IPS-15b (cell line): ENCODE results near the gene SPIRE1.

Source experiments
- H3K27me3 ChIP-seq: one replicate; pipeline ENCODE4 v1.6.1; 2013; ENCODE audit warnings: low read length; ENCODE audit not compliant: control insufficient read depth, insufficient read depth
- H3K36me3 ChIP-seq: one replicate; pipeline ENCODE4 v1.6.1; 2013; ENCODE audit warnings: low read length; ENCODE audit not compliant: control insufficient read depth, insufficient read depth
- H3K4me1 ChIP-seq: one replicate; pipeline ENCODE4 v1.6.1; 2013; ENCODE audit warnings: mild to moderate bottlenecking, low read length; ENCODE audit not compliant: control insufficient read depth, insufficient read depth
- H3K4me3 ChIP-seq: one replicate; pipeline ENCODE4 v1.5.1; 2013; ENCODE audit warnings: low read depth, low read length
- H3K9ac ChIP-seq: one replicate; pipeline ENCODE4 v1.6.1; 2013; ENCODE audit warnings: low read depth, mild to moderate bottlenecking, low read length
- H3K9me3 ChIP-seq: one replicate; pipeline ENCODE4 v1.6.1; 2013; ENCODE audit warnings: mild to moderate bottlenecking, low read length; ENCODE audit not compliant: control insufficient read depth, insufficient read depth

Gene SPIRE1

DNA sequence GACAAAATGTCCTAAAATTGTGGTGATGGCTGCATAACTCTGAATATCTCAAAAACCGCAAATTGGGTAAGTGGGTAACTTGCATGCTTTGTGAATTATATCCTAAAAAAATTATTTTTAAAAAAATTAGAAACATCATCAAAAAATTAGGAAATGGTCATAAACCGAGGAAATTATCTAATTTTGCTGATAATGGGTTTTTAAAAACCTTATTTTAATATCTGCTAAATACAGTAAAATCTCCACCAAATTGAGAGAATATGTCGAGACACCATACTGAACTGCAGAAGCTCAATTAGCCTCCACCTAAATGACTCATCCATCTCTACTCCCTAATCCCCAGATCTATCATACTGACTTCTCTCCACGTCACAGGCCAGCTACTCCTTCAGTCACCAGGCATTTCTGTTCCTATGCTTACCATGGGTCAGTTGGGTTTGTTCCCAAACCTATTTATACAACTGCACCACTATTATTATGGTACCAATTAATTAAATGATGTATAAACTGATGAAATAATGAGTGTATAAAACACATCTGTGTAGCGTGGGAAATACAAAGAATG lies 36.1 kb downstream of the SPIRE1 start:
- H3K9ac ChIP-seq, result no peak overlapping the region
- no peaks in the 10 kb centered on the region for H3K9me3 ChIP-seq
- no peaks in the 10 kb centered on the region for H3K36me3 ChIP-seq
- H3K4me1 ChIP-seq, result no peaks in the 10 kb centered on the region
- H3K27me3 ChIP-seq, result no peaks in the 10 kb centered on the region
- H3K4me3 ChIP-seq, result no peak overlapping the region

DNA sequence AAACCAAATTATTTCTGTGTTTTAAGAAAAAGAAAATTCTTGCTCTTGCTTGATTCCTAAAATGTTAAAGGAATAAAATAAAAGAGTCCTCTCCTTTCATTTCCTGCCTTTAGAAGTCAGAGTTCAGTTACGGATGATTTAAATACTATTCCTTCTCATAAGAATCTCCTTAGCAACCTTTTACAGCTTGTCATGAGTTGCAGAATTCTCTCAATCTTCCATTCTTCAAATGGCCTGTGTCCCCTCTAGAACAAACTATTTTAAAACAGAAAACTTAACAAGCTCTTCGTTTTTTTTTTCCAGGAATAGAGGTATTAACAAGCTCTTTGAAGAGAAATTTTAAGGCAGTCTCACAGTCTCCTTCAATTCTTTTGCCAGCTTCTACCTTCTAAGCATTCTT lies 42.2 kb downstream of the SPIRE1 start:
- no peaks in the 10 kb centered on the region for H3K36me3 ChIP-seq
- H3K9me3 ChIP-seq, result no peaks in the 10 kb centered on the region
- H3K4me3 ChIP-seq, result no peak overlapping the region
- H3K4me1 ChIP-seq, result peaks cover 4% of the 10 kb centered on the region
- H3K9ac ChIP-seq, result no peak overlapping the region
- no peaks in the 10 kb centered on the region for H3K27me3 ChIP-seq

DNA sequence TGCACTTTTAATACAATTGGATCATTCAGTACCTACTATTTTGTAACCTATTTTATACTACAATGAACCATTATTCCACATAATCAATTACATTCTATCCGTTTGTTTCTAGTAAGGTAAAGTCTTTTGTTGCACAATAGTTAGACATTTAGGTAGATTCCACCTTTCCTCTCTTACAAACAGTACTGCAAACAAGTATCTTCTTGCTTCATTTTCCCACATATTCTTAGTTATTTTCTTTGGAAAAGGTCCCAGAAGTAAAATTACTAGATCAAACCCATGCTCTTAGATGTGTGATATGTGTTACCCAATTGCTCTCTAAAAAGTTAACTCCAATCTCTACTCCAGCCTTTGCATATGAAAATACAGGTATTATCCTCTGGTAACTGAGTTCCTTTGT lies 49.6 kb downstream of the SPIRE1 start:
- Histone ChIP-seq H3K27me3 (no peaks in the 10 kb centered on the region), H3K36me3 (no peaks in the 10 kb centered on the region), H3K9me3 (no peaks in the 10 kb centered on the region), H3K4me3 (no peak overlapping the region), H3K9ac (no peak overlapping the region), H3K4me1 (peaks cover 7% of the 10 kb centered on the region)

DNA sequence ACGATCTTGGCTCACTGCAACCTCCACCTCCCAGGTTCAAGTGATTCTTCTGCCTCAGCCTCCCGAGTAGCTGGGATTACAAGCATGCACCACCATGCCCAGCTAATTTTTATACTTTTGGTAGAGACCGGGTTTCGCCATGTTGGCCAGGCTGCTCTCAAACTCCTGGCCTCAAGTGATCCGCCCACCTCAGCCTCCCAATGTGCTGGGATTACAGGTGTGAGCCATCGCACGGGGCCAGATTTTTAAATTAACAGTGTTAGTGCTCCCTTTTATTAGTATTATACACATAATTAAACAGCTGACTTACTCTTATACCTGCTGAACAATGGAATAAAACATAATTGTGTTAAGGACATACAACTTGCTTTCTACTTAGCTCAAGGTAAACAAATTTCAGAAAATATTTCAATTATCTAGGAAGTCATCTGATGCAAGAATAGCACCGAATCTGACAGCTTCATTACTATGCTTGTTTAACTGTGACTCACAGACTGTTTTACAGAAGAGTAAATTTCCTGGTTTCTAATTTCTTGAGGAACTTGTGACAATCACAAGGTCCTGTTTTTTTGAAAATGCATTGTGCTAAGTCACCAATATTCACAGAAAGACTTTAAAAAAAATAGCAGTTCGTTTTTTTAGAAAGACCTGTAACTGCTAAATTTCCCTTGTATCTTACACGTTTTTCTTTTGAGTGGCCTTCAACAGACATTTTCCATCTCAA lies 51.2 kb downstream of the SPIRE1 start:
- H3K4me1 ChIP-seq, result peaks cover 7% of the 10 kb centered on the region
- no peak overlapping the region for H3K9ac ChIP-seq
- no peaks in the 10 kb centered on the region for H3K27me3 ChIP-seq
- H3K9me3 ChIP-seq, result no peaks in the 10 kb centered on the region
- H3K36me3 ChIP-seq, result no peaks in the 10 kb centered on the region
- no peak overlapping the region for H3K4me3 ChIP-seq

DNA sequence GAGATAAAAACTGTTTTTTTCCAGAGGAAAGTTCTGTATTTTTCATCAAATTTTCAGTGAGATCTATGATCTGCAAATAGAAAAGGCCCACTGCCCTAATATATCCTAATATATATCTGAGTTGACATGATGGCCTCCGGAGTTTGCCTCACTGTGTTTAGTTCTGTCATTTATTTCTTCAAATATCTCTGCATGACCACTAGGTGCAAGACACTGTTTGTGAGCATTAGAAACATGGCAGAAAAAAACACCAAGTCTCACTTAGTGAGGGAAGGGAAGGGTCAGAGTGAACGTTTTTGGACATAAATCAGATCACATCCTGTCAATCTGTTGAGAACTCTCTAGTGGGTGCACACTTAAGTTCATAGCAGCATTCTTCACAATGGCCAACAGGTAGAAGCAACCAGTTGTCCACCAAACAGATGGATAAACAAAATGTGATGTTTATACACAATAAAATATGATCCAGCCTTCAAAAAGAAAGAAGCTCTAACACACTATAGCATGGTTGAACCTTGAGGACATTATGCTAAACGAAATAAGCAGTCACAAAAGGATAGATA lies 53.4 kb downstream of the SPIRE1 start:
- Histone ChIP-seq H3K9me3 (no peaks in the 10 kb centered on the region), H3K27me3 (no peaks in the 10 kb centered on the region), H3K4me3 (no peak overlapping the region), H3K36me3 (no peaks in the 10 kb centered on the region), H3K4me1 (peaks cover 2% of the 10 kb centered on the region), H3K9ac (no peak overlapping the region)

DNA sequence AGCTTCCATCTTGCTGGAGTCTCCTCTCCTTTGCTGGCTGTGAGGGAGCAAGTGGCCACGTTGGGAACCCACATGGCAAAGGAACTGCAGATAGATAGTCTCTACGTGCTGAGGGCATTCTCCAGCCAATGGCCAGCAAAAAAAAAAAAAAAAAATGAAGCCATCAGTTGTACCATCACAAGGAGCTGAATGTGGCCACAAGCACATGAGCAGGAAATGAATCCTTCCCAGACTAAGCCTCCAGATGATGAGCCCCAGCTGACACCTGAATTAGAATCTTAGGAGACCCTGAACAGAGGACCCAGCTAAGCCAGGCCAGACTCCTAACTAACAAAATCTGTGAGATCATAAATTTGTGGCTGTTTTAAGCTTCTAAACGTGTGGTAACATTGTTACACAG lies 57.9 kb downstream of the SPIRE1 start:
- no peaks in the 10 kb centered on the region for H3K36me3 ChIP-seq
- no peaks in the 10 kb centered on the region for H3K4me1 ChIP-seq
- no peak overlapping the region for H3K4me3 ChIP-seq
- no peak overlapping the region for H3K9ac ChIP-seq
- no peaks in the 10 kb centered on the region for H3K9me3 ChIP-seq
- H3K27me3 ChIP-seq, result no peaks in the 10 kb centered on the region

DNA sequence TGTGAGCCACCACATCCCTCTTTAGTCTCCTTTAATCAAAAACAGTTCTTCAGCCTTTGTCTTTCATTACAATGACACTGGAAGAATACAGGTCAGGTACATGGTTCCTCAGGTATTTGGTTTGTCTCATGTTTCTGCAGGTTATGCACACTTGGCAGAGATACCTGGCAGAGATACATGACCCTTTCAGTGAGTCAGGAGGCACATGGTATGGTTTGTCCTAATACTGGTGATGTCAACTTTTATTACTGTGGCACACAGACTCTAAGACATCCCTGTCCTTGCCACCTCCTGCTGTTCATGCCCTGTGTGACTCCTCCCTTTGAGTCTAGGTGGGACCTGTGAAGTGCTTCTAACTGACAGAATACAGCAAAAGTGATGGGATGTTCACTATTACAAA lies 58.4 kb downstream of the SPIRE1 start:
- Histone ChIP-seq H3K27me3 (no peaks in the 10 kb centered on the region), H3K9ac (no peak overlapping the region), H3K36me3 (no peaks in the 10 kb centered on the region), H3K9me3 (no peaks in the 10 kb centered on the region), H3K4me3 (no peak overlapping the region), H3K4me1 (no peaks in the 10 kb centered on the region)

DNA sequence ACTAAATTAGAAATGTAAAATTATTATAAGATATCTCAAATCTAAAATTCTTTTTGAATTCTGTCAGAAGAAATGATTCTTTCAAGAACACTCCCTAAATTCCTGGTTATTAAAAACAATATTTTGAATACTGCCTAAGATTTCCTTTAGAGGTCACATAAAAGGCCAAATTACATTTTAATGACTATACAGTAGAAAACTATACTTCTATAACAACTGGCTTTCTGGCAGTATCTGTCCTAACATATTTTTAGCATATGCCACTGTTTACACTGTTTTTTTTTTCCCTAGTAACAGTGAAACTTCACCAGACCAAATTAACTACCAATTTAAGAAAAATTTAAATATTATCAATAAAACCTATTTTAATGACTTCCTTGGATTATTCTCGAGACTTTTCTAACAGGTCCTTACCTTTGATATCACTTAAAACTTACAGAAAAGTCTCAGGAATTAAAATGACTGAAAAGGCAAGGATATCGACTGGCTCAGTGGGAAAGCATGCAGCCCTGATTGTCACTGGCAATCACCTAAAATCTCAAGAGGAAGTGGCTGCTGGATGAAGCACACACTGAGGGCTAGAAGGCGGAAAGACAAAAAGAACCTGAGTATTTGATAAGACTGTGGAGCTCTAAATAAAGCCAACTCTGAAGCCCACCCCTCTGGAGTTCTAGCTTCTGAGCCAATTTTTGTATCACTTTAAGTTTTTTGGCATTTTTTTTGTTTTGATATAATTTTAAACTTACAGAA lies 59.6 kb downstream of the SPIRE1 start:
- Histone ChIP-seq H3K4me3 (no peak overlapping the region), H3K36me3 (no peaks in the 10 kb centered on the region), H3K9me3 (no peaks in the 10 kb centered on the region), H3K27me3 (no peaks in the 10 kb centered on the region), H3K4me1 (no peaks in the 10 kb centered on the region), H3K9ac (no peak overlapping the region)

DNA sequence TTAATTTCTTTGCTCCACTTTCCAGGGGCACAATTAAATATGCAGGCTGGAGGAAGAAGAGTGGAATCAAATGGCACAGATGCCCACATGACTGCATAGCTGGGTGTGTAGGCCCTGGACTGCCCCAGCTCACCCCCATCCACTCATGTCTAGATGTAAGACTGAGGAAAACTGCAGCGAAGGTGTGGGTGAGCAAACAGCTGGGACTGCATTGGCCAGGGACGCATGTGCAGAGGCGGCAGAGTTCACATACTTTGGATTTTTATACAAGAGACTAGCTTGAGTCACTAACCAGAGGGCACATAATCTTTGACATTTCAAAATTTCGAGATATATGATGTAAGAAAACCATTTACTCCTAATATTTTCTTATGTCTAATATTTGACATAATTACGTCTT lies 60.1 kb downstream of the SPIRE1 start:
- Histone ChIP-seq H3K36me3 (no peaks in the 10 kb centered on the region), H3K9ac (no peak overlapping the region), H3K4me3 (no peak overlapping the region), H3K9me3 (no peaks in the 10 kb centered on the region), H3K27me3 (no peaks in the 10 kb centered on the region), H3K4me1 (no peaks in the 10 kb centered on the region)

DNA sequence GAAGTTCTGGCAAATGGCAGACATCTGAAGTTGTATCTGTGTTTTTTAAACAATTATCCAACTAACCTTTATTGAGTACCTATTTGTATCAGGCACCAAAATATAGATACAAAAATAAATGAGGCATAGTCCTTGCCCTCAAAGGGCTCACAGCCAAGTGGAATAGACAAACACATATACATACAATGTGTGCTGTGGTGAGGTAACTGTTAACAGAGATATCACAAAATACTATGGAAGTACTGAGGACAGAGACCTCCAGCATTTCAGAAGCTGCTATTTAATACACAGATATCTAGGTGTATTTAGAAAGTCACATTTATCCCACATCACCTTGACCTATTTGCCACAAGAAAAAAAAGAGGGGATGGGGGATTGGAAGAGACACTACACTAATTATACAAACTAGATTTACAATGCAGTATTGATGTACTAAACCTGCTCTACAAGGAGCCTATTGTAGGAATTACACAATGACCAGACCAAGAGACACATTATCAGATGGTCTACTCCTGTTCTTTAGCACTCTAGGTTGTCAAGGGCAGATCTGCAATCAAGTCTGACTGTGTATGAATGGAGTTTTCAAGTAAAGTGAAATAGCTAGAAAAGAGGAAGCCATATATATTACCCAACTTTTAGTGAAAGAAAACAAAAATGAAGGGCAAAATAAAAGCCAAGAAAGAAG lies 62.2 kb downstream of the SPIRE1 start:
- H3K27me3 ChIP-seq, result no peaks in the 10 kb centered on the region
- no peaks in the 10 kb centered on the region for H3K4me1 ChIP-seq
- no peak overlapping the region for H3K4me3 ChIP-seq
- no peaks in the 10 kb centered on the region for H3K36me3 ChIP-seq
- H3K9me3 ChIP-seq, result no peaks in the 10 kb centered on the region
- H3K9ac ChIP-seq, result no peak overlapping the region

DNA sequence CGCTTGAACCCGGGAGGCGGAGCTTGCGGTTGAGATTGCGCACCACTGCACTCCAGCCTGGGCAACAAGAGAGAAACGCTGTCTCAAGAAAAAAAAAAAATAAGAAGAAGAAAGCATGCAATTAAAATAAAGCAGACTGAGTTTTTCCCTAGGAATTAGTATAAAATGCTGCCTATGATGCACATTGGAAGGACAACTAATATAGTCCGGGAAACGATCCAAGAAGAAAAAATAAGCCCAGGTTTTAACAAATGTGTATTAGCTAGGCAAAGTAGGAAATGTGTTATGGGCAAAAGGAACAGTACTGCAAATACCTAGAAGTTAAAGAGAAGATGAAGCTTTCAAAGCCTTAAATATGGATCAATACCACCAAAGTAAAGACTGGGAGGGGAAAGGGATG lies 64.0 kb downstream of the SPIRE1 start:
- Histone ChIP-seq H3K9me3 (no peaks in the 10 kb centered on the region), H3K9ac (no peak overlapping the region), H3K4me1 (no peaks in the 10 kb centered on the region), H3K36me3 (no peaks in the 10 kb centered on the region), H3K27me3 (no peaks in the 10 kb centered on the region), H3K4me3 (no peak overlapping the region)
